PC-9 (cell line): ENCODE measurements around the gene SPATC1L.

ENCODE experiments used
- EZH2 ChIP-seq: fragments of 200-600 bp; sonication (generic); IDR thresholded peaks from 2 replicates; pipeline ENCODE4 v1.8.0; 2017; ENCODE audit warnings: antibody characterized with exemption, low read depth
- TF ChIP-seq, protein P1 (sequence below): fragments of 200-600 bp; sonication (generic); conservative IDR thresholded peaks from 2 replicates; pipeline ENCODE4 v1.6.1; 2017; ENCODE audit warnings: mixed run types, antibody characterized with exemption, mild to moderate bottlenecking, moderate library complexity

DNA sequence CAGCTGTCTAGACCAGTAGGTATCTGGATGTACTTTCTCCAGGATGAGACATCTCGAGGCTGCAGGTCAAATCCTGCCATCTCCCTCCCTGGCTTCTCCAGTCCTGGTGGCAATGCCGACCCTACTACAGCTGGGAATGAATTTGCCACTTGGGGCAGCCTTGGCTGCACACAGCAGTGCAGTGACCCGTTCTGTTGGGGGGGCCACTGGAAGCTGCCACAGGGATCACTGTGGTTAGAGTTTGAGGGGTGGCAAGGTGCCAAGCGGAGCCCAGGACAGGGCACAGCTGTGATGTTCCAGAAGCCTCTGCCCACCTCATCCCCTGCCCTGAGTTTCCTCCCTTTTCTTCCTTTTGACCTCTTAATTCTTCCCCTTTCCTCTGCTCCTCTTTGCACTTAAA, 69.3 kb downstream of the SPATC1L start:
- TF ChIP-seq, protein P1, sequence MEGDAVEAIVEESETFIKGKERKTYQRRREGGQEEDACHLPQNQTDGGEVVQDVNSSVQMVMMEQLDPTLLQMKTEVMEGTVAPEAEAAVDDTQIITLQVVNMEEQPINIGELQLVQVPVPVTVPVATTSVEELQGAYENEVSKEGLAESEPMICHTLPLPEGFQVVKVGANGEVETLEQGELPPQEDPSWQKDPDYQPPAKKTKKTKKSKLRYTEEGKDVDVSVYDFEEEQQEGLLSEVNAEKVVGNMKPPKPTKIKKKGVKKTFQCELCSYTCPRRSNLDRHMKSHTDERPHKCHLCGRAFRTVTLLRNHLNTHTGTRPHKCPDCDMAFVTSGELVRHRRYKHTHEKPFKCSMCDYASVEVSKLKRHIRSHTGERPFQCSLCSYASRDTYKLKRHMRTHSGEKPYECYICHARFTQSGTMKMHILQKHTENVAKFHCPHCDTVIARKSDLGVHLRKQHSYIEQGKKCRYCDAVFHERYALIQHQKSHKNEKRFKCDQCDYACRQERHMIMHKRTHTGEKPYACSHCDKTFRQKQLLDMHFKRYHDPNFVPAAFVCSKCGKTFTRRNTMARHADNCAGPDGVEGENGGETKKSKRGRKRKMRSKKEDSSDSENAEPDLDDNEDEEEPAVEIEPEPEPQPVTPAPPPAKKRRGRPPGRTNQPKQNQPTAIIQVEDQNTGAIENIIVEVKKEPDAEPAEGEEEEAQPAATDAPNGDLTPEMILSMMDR: no peak
- TF ChIP-seq EZH2: no peak
